C4-2B (cell line): ENCODE measurements around the gene ANXA4.
"Not testable (repeated sequence)": the region's sequence is repeated elsewhere in the genome, so short reads cannot be mapped to it uniquely, and the experiment has no call there.

Source experiments
- H3K27ac ChIP-seq: fragments of 450-650 bp; 2 replicates; pipeline ENCODE4 v1.5.1; 2017
- CTCF ChIP-seq: fragments of 450-650 bp; conservative IDR thresholded peaks from 2 replicates; pipeline ENCODE4 v1.5.1; 2017; ENCODE audit warnings: mild to moderate bottlenecking
- ZFX ChIP-seq: fragments of 450-650 bp; IDR thresholded peaks from 2 replicates; pipeline ENCODE4 v1.6.1; 2017

ANXA4 gene

GRCh38 chr2:69733342-69734034 lies 8.4 kb upstream of the ANXA4 start:
- H3K27ac ChIP-seq: no peak overlapping the region
- TF ChIP-seq ZFX (no peak), CTCF (no peak)

- no peak for TF ChIP-seq CTCF
- TF ChIP-seq ZFX: no peak
- H3K27ac ChIP-seq: no peak overlapping the region
Measured at GRCh38 chr2:69734035-69734611, 7.8 kb upstream of the ANXA4 start.

DNA sequence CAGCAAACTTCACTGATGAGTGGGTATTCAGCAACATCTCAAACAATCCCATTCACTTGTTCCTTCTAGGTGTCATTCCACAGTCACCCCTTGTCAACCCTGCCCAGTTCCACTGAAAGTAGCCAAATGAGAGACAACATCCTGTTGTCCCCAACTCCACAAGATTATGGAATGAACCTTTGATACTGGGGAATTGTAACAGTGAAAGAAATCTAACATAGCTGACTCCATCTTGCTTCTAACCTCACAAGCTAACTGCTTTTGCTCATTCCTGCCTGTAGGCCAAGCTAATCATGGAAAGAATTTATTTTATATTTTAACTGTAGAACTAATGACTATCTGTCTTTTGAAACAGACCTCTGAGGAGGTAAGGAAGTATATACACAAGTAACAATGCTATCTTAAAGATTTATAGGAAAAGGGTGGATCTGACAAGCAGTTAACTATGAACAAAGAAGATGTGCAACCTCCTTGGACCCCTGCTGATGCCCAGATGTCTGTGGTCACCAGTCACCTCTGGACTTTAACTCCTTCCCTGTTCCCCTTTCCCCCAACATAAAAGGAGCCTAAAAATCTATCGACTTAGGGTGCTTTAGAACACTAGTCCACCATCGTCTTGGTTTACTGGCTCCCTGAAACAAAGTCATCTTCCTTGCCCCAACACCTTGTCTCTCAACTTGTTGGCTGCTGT lies 6.9 kb upstream of the ANXA4 start:
- H3K27ac ChIP-seq: no peak overlapping the region
- TF ChIP-seq ZFX (no peak), CTCF (no peak)

DNA sequence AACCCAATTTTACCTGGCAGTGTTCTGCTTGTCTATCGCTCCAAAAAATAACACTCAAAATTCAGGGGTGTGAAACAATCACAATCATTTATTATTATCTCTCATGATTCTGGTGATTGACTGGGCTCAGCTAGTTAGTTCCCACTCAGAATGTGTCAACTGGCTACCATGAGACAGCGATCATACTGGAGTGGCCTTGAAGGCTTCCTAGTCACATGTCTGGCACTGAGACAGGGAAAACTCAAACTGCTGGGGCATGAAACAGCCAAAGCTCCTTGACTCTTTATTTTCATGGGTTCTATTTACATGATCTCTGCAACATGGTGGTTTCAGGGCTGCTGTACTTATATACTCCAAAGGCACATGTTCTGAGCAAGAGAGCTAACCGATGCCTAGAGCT lies 6.2 kb upstream of the ANXA4 start:
- TF ChIP-seq ZFX: no peak
- no peak overlapping the region for H3K27ac ChIP-seq

DNA sequence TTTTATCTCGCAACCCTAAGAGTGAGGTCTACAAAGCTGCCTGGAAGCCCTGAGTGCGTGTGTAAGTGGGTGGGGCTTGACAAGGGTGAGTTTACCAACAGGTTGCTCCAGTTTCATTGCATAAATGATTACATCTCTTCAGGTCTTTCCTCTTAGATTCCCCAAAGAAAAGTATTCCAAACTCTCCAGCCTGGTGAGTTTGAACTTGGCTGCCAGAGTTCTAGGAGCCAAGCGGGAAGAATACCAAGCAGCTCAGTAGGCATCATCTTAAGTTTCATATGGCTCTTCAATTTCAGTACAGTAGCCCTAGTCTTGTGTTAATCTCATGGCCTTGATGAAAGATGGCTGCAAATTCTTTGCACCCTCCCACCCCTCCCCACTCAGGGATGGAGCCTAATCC lies 3.8 kb upstream of the ANXA4 start:
- not testable (repeated sequence) for H3K27ac ChIP-seq

GRCh38 chr2:69740502-69740951 lies 1.4 kb upstream of the ANXA4 start:
- no peak for TF ChIP-seq ZFX
- TF ChIP-seq CTCF: no peak
- peak overlapping the region; percentile 97 for H3K27ac ChIP-seq

DNA sequence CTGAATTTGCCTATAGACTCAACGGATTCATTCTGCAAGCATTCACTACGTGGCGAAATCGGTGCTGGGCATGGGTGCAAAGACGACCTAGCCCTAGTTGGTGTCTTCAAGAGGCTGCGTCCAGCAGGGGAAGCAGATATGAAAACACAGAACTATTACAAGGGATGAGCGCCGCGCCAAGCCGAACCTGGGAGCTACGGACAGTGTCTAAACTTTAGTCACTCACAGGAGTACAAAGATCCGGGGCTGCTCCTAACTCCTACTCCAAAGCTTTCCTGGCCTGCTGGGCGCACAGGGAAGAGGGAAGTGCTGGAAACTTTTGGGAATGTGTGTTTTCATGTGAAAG lies 732 bp upstream of the ANXA4 start:
- TF ChIP-seq ZFX (no peak), CTCF (0 out of 2 replicates have a peak, but pooled peaks have one; percentile 12)
- H3K27ac ChIP-seq: peak overlapping the region; percentile 97

- no peak for TF ChIP-seq ZFX
- TF ChIP-seq CTCF: no peak
- peak overlapping the region; percentile 97 for H3K27ac ChIP-seq
Measured at GRCh38 chr2:69742322-69742952, 503 bp downstream of the ANXA4 start.
